Measurements from ENCODE around the gene ARHGAP15. TPM values are rescaled to one million over a fixed set of nuclear protein-coding genes. Genes with fewer than 3 reads are reported as not detected.

Gene ARHGAP15
- total RNA-seq, 1 donor from 2014 or later = 9.1 TPM

DNA sequence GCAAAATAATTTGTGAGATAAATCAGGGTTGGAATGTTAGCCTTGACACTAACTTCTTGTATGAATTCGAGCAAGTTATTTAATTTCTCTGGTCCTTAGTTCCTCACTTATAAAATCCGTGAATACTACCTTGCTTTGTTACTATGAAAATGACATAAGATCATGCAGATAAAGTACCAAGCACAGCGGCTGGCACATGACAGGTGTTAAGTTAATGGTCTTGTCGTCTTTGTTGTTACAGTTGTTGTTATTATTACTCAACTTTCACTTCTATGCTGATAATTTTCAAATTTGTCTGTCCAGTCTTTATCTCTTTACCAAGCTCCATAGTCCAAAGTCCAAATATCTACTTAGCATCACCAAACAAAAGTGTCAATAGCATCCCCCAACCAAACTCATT is 482.1 kb downstream of the ARHGAP15 start:
- intact Hi-C loops (cut with DNase I) = no loop called here
- Histone ChIP-seq H3K9me3 (no peaks in the 10 kb centered on the region), H3K27ac (no peak overlapping the region)

DNA sequence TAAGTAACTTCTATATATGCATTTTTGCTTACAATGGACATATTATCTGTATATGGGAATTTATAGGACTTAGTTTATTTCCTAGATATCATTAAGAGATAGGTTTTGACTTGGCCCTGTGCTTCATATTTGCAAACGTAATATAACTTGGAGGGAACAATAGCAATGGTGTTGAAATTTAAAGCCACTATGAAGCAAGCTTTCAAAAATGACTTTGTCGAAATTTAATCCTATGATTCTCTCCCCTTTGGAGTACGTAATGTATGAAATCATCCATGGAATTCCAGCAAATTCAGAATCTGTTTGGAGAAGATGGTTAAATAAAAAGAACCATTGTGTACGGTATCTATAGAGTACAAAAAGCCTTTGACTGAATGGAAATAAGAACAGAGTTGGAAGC is 486.3 kb downstream of the ARHGAP15 start:
- no peak for DNase-seq (ENCODE audit: extremely low spot score in 2 of 2)
- H3K4me1 ChIP-seq = no peaks in the 10 kb centered on the region
- no peaks in the 10 kb centered on the region for H3K9me3 ChIP-seq
- H3K36me3 ChIP-seq = no peaks in the 10 kb centered on the region
- no peaks in the 10 kb centered on the region for H3K27me3 ChIP-seq
- H3K4me3 ChIP-seq = no peak overlapping the region
- TF ChIP-seq POLR2AphosphoS5 (IDR thresholded peaks at IDR 0.05; ENCODE audit: insufficient read depth in 1 of 2, low read depth in 1 of 2) (no peak), POLR2A (IDR thresholded peaks at IDR 0.05) (no peak)
- TF ChIP-seq, protein P1, sequence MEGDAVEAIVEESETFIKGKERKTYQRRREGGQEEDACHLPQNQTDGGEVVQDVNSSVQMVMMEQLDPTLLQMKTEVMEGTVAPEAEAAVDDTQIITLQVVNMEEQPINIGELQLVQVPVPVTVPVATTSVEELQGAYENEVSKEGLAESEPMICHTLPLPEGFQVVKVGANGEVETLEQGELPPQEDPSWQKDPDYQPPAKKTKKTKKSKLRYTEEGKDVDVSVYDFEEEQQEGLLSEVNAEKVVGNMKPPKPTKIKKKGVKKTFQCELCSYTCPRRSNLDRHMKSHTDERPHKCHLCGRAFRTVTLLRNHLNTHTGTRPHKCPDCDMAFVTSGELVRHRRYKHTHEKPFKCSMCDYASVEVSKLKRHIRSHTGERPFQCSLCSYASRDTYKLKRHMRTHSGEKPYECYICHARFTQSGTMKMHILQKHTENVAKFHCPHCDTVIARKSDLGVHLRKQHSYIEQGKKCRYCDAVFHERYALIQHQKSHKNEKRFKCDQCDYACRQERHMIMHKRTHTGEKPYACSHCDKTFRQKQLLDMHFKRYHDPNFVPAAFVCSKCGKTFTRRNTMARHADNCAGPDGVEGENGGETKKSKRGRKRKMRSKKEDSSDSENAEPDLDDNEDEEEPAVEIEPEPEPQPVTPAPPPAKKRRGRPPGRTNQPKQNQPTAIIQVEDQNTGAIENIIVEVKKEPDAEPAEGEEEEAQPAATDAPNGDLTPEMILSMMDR (IDR thresholded peaks at IDR 0.05) = no peak
- no peak overlapping the region for H3K27ac ChIP-seq
- intact Hi-C loops (cut with DNase I) = no loop called here

More for the DNA sequence above, 482.1 kb downstream of the ARHGAP15 start:
- Histone ChIP-seq H3K4me1 (no peaks in the 10 kb centered on the region), H3K27me3 (no peaks in the 10 kb centered on the region), H3K36me3 (no peaks in the 10 kb centered on the region), H3K4me3 (no peak overlapping the region)
- DNase-seq (ENCODE audit: extremely low spot score in 2 of 2) = no peak
- TF ChIP-seq, protein P1 (IDR thresholded peaks at IDR 0.05) = no peak
- no peak for TF ChIP-seq POLR2AphosphoS5 (IDR thresholded peaks at IDR 0.05; ENCODE audit: insufficient read depth in 1 of 2, low read depth in 1 of 2)

DNA sequence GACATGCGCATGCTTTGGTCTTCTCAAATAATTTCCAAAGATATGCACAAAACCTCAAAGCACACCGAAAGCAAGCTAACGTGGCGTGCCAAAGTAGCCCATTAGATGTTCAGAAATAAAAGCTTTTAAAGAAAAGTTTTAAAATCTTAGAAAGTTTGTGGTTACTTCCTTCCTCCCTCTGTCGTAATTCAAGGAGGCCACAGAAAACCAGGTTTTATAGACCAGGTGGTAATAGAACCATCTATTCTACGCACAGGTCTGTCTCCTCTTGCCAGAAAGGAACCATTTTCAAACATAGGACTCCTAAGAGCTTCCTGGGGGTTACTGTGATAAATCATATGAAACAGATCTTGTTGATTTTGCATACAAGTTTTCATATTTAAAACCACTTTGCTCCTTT is 487.2 kb downstream of the ARHGAP15 start:
- H3K9me3 ChIP-seq = no peaks in the 10 kb centered on the region
- no peaks in the 10 kb centered on the region for H3K27me3 ChIP-seq
- TF ChIP-seq POLR2AphosphoS5 (IDR thresholded peaks at IDR 0.05; ENCODE audit: insufficient read depth in 1 of 2, low read depth in 1 of 2) (no peak), POLR2A (IDR thresholded peaks at IDR 0.05) (no peak)
- TF ChIP-seq, protein P1 (IDR thresholded peaks at IDR 0.05) = no peak
- H3K36me3 ChIP-seq = no peaks in the 10 kb centered on the region
- H3K4me3 ChIP-seq = no peak overlapping the region
- intact Hi-C loops (cut with DNase I) = no loop called here
- DNase-seq (ENCODE audit: extremely low spot score in 2 of 2) = no peak
- H3K27ac ChIP-seq = no peak overlapping the region
- H3K4me1 ChIP-seq = no peaks in the 10 kb centered on the region

DNA sequence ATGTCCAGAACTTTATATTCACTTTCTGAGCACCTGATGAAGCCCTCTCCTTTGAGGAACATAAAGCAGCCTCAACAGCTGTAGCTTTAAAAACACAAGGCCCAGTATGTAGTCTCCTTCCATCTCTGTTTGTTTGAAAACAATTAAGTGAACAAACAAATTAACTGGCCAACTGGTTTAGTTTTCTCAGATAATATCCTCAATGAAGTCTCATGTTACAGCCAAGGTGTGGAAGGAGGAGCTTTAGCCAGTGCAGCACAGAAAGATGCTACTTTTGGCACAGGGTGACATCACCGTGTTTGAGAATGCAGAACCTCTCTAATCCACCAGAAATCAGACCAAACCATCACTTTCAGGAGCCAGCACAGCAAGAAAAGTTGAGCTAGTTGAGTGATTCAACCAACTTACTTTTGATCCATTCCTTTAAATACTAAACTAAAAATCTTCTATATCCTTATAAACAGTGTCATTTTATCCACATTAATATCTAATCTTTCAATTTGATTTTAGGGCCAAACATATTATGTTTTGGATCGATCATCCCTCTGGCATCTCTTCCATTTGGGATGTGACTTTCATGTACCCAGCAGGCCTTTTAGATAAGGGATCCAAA is 488.7 kb downstream of the ARHGAP15 start:
- Histone ChIP-seq H3K9me3 (no peaks in the 10 kb centered on the region), H3K36me3 (no peaks in the 10 kb centered on the region), H3K4me3 (no peak overlapping the region), H3K27me3 (no peaks in the 10 kb centered on the region), H3K27ac (no peak overlapping the region), H3K4me1 (no peaks in the 10 kb centered on the region)
- no peak for DNase-seq (ENCODE audit: extremely low spot score in 2 of 2)
- intact Hi-C loops (cut with DNase I) = no loop called here
- TF ChIP-seq POLR2AphosphoS5 (IDR thresholded peaks at IDR 0.05; ENCODE audit: insufficient read depth in 1 of 2, low read depth in 1 of 2) = no peak
- TF ChIP-seq, protein P1 (IDR thresholded peaks at IDR 0.05) = no peak

DNA sequence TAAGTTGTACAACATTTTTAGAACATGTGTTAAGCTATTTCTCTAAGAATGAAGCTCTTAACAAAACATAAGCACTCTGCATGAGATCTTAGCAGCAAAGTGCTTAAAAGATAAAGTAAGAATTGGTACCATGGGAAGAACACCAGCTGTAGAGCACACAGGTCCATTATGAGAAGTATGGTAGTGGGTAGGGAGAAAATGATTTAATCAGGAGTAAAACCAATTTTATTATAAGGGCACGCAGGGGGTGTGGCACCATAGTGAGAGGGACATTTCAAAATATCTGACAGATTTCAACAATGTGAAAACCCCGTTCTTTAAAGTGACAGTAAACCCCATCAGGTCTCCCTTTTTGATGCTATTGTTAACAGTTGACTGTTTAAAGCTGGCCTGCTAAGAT is 492.9 kb downstream of the ARHGAP15 start:
- TF ChIP-seq POLR2AphosphoS5 (IDR thresholded peaks at IDR 0.05; ENCODE audit: insufficient read depth in 1 of 2, low read depth in 1 of 2) (no peak), POLR2A (IDR thresholded peaks at IDR 0.05) (no peak)
- TF ChIP-seq, protein P1 (IDR thresholded peaks at IDR 0.05) = no peak
- Histone ChIP-seq H3K9me3 (no peaks in the 10 kb centered on the region), H3K27me3 (no peaks in the 10 kb centered on the region), H3K4me1 (no peaks in the 10 kb centered on the region), H3K36me3 (no peaks in the 10 kb centered on the region), H3K27ac (no peak overlapping the region), H3K4me3 (no peak overlapping the region)
- DNase-seq (ENCODE audit: extremely low spot score in 2 of 2) = no peak
- intact Hi-C loops (cut with DNase I) = no loop called here

All from vagina (tissue), 2 donors.